Measurements from ENCODE around the gene MBD5. TPM values are rescaled to one million over a fixed set of nuclear protein-coding genes. Genes with fewer than 3 reads are reported as not detected.

MBD5 gene
- total and polyA plus RNA-seq, 2 donors (not counting 1 experiment from before 2014, with no cell fraction given), result 10.9 to 69.7 TPM

DNA sequence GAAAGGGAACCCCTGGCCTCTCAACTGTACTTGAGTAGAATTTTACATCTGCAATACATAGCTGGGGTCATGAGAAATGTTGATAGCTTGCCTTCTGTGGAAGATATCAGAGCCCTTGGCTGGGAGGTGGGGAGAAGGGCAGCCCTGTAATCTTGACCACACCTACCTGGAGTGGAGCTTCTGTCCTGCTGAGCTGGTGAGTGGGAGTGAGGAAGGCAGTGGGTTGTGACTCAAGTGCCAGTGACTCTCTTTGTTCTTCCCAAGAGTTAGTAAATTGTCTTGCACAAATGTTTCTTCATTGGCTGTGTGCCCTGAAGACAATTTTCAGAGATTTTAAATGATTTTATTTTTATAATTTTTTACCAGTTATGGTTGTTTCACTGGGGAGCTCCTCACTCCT is 277.3 kb downstream of the MBD5 start:
- POLR2A ChIA-PET, result no interaction called here
- no peaks in the 10 kb centered on the region for H4K20me1 ChIP-seq (ENCODE audit: control insufficient read depth, insufficient read depth, low read length, poor library complexity, severe bottlenecking)
- no peak for DNase-seq
- Mint-ChIP-seq H3K9me3 (ENCODE audit: insufficient read depth) (no peaks in the 10 kb centered on the region), H3K4me3 (no peak overlapping the region), H3K27ac (no peak overlapping the region), H3K27me3 (no peaks in the 10 kb centered on the region), H3K4me1 (no peaks in the 10 kb centered on the region)
- H3K27me3 ChIP-seq (replicated peaks in 1 of 4; ENCODE audit: control extremely low read depth in 1 of 4, control insufficient read depth in 3 of 4, insufficient read depth in 4 of 4, low read length in 3 of 4), result no peaks in the 10 kb centered on the region
- no peak overlapping the region for H3K4me3 ChIP-seq (ENCODE audit: control extremely low read depth in 1 of 5, extremely low read depth in 1 of 5, insufficient read depth in 1 of 5, low read depth in 2 of 5, low read length in 4 of 5)
- peaks cover 0 to 4% of the 10 kb centered on the region in 2 experiments for H3K36me3 ChIP-seq (replicated peaks in 1 of 2; ENCODE audit: control extremely low read depth in 1 of 2, control insufficient read depth in 1 of 2, extremely low read depth in 1 of 2, insufficient read depth in 2 of 2, low read length in 1 of 2)
- CTCF ChIA-PET, result interaction anchor here (1.2 kb wide), 1 partner anchor 9 kb away, joined by 3 read pairs; no protein-coding TSS in a partner anchor
- no peak for TF ChIP-seq EZH2 (IDR thresholded peaks at IDR 0.05; ENCODE audit: borderline replicate concordance, insufficient read depth, low read depth, low read length, poor library complexity, severe bottlenecking)
- TF ChIP-seq, protein P1, sequence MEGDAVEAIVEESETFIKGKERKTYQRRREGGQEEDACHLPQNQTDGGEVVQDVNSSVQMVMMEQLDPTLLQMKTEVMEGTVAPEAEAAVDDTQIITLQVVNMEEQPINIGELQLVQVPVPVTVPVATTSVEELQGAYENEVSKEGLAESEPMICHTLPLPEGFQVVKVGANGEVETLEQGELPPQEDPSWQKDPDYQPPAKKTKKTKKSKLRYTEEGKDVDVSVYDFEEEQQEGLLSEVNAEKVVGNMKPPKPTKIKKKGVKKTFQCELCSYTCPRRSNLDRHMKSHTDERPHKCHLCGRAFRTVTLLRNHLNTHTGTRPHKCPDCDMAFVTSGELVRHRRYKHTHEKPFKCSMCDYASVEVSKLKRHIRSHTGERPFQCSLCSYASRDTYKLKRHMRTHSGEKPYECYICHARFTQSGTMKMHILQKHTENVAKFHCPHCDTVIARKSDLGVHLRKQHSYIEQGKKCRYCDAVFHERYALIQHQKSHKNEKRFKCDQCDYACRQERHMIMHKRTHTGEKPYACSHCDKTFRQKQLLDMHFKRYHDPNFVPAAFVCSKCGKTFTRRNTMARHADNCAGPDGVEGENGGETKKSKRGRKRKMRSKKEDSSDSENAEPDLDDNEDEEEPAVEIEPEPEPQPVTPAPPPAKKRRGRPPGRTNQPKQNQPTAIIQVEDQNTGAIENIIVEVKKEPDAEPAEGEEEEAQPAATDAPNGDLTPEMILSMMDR (IDR thresholded peaks at IDR 0.05), result no peak
- H3K79me2 ChIP-seq (ENCODE audit: control insufficient read depth, insufficient read depth, low read length), result no peaks in the 10 kb centered on the region
- no peak overlapping the region for H3K27ac ChIP-seq (ENCODE audit: low read length in 2 of 2)
- intact Hi-C loops (cut with micrococcal nuclease), result no loop called here
- no peaks in the 10 kb centered on the region for H3K4me1 ChIP-seq (ENCODE audit: control insufficient read depth in 2 of 2, insufficient read depth in 2 of 2, low read length in 2 of 2)
- no peak overlapping the region for H3K9ac ChIP-seq (ENCODE audit: low read length)
- ATAC-seq (ENCODE audit: low read depth), result no peak
- no peak overlapping the region for H3K4me2 ChIP-seq (replicated peaks; ENCODE audit: low read depth, low read length, poor library complexity, severe bottlenecking)
- no peak overlapping the region for H2AFZ ChIP-seq (ENCODE audit: insufficient read depth, low read depth, low read length, poor library complexity, severe bottlenecking)
- no peaks in the 10 kb centered on the region for H3K9me3 ChIP-seq (ENCODE audit: control extremely low read depth in 1 of 3, control insufficient read depth in 2 of 3, insufficient read depth in 1 of 3, low read length in 2 of 3)

DNA sequence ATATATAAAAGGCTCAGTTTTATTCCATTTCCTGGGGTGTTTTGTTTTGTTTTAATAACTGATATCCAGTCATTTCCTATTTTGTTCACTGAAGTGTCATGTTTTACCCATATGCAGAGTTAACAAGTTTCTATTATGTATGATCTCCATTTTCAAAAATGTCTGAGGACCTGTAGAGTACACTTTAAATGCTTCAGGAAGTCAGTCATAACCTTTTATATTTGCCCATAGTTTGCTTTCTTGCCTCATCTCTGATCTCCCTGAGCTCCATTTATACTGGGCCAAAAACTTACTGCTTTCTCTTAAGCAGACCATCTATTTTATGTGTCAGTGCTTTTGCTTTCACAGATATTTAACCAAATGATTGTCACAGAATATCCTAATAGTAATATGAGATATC is 278.7 kb downstream of the MBD5 start:
- H4K20me1 ChIP-seq (ENCODE audit: control insufficient read depth, insufficient read depth, low read length, poor library complexity, severe bottlenecking), result no peaks in the 10 kb centered on the region
- intact Hi-C loops (cut with micrococcal nuclease), result no loop called here
- peaks cover 0 to 4% of the 10 kb centered on the region in 2 experiments for H3K36me3 ChIP-seq (replicated peaks in 1 of 2; ENCODE audit: control extremely low read depth in 1 of 2, control insufficient read depth in 1 of 2, extremely low read depth in 1 of 2, insufficient read depth in 2 of 2, low read length in 1 of 2)
- H3K9me3 ChIP-seq (ENCODE audit: control extremely low read depth in 1 of 3, control insufficient read depth in 2 of 3, insufficient read depth in 1 of 3, low read length in 2 of 3), result no peaks in the 10 kb centered on the region
- no peak for TF ChIP-seq EZH2 (IDR thresholded peaks at IDR 0.05; ENCODE audit: borderline replicate concordance, insufficient read depth, low read depth, low read length, poor library complexity, severe bottlenecking)
- TF ChIP-seq, protein P1 (IDR thresholded peaks at IDR 0.05), result no peak
- DNase-seq (no peak), ATAC-seq (ENCODE audit: low read depth) (no peak)
- H3K9ac ChIP-seq (ENCODE audit: low read length), result no peak overlapping the region
- CTCF ChIA-PET, result interaction anchor here (0.7 kb wide), 1 partner anchor 144 kb away, joined by 3 read pairs; no protein-coding TSS in a partner anchor
- no peaks in the 10 kb centered on the region for H3K4me1 ChIP-seq (ENCODE audit: control insufficient read depth in 2 of 2, insufficient read depth in 2 of 2, low read length in 2 of 2)
- Mint-ChIP-seq H3K9me3 (ENCODE audit: insufficient read depth) (no peaks in the 10 kb centered on the region), H3K27me3 (no peaks in the 10 kb centered on the region), H3K4me3 (no peak overlapping the region), H3K27ac (no peak overlapping the region), H3K4me1 (no peaks in the 10 kb centered on the region)
- H2AFZ ChIP-seq (ENCODE audit: insufficient read depth, low read depth, low read length, poor library complexity, severe bottlenecking), result no peak overlapping the region
- POLR2A ChIA-PET, result no interaction called here
- no peaks in the 10 kb centered on the region for H3K79me2 ChIP-seq (ENCODE audit: control insufficient read depth, insufficient read depth, low read length)
- H3K4me3 ChIP-seq (ENCODE audit: control extremely low read depth in 1 of 5, extremely low read depth in 1 of 5, insufficient read depth in 1 of 5, low read depth in 2 of 5, low read length in 4 of 5), result no peak overlapping the region
- H3K27me3 ChIP-seq (replicated peaks in 1 of 4; ENCODE audit: control extremely low read depth in 1 of 4, control insufficient read depth in 3 of 4, insufficient read depth in 4 of 4, low read length in 3 of 4), result no peaks in the 10 kb centered on the region
- no peak overlapping the region for H3K27ac ChIP-seq (ENCODE audit: low read length in 2 of 2)
- H3K4me2 ChIP-seq (replicated peaks; ENCODE audit: low read depth, low read length, poor library complexity, severe bottlenecking), result no peak overlapping the region
